ENCODE data around the gene TMEM115. TPM values are rescaled to one million over a fixed set of nuclear protein-coding genes. Genes with fewer than 3 reads are reported as not detected.

The TMEM115 gene
- total RNA-seq, 1 donor from 2014 or later, result 19.7 TPM

DNA sequence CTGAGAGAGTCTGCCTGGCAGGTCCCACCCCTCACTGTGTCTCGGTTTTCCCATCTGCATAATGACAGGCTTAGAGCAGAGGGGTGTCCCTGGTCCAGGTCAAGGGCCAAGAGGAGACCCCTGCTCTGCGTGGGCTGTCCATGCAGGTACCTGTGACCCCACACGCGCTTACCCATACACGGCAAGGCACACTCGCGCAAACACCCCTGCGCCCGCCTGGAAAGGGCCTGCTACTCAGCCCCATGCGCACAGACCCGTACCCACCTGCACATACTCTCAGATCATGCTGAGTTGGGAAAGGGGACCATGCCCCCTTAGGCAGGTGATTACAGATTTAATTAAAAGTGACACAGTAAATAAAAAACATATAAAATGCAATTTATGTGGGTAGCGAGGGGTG, 23.4 kb upstream of the TMEM115 start:
- DNase-seq (ENCODE audit: low read depth) (no peak), FAIRE-seq (no peak)
- TF ChIP-seq CTCF (IDR thresholded peaks at IDR 0.05; ENCODE audit: insufficient read depth, low read length, severe bottlenecking), result no peak
- H3K36me3 ChIP-seq (ENCODE audit: control insufficient read depth, insufficient read depth, low read length), result no peaks in the 10 kb centered on the region
- H3K27me3 ChIP-seq (ENCODE audit: control insufficient read depth, insufficient read depth, low read length), result peaks cover 5% of the 10 kb centered on the region
- H3K4me3 ChIP-seq (ENCODE audit: low read depth, low read length), result no peak overlapping the region

DNA sequence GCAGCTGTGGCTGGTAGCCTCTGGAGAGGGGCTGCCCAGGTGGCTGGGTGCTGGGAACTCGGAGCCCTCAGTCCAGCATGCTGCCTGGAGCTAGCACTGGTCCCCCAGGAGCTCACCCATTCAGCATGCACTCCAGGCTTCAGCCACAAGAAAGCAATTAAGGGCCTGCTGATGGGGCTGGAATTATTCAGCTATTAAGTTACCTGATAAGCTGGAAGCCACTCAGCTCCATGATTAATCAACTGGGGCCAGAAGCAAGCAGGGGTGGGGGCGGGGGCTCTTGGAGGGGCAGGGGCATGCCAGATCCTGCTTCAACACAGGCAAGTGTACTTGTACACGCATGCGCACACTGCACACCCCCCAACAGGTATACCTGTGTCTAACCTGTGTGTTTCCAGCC, 22.1 kb upstream of the TMEM115 start:
- peak; percentile 52 for DNase-seq (ENCODE audit: low read depth)
- no peak for TF ChIP-seq CTCF (IDR thresholded peaks at IDR 0.05; ENCODE audit: insufficient read depth, low read length, severe bottlenecking)
- Histone ChIP-seq H3K36me3 (ENCODE audit: control insufficient read depth, insufficient read depth, low read length) (no peaks in the 10 kb centered on the region), H3K27me3 (ENCODE audit: control insufficient read depth, insufficient read depth, low read length) (peaks cover 4% of the 10 kb centered on the region), H3K4me3 (ENCODE audit: low read depth, low read length) (no peak overlapping the region)
- FAIRE-seq, result no peak

DNA sequence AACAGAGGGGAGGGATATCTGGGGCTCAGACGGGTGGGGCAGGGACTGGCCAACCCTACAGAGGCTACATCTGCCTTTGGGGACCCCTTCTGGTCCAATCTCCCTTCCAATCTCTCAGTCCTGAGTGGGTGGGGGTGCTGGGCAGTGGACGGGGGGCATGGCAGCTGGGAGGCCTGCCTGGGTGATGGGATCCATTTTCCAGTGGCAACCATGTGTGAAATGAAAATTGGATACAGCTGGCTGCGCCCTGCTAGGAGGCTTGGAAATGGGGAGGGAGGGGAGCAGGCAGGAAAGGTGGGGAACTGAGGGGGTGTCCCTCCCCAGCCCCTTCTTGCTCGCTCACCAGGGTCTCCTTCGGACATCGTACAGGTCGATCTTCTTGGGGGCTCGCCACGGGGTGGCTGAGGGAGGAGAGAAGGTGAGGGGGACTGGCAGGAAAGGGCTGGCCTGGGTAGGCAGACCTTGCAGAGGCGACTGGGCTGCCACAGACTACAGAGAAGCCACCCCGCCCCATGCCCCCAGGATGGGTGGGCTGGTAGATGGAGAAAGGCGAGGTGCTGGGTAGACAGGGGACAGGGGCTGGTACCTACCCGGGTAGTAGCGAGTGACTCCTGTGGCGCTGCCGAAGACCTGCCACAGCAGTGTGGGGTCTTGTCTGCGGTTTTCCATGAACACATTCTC, 21.2 kb upstream of the TMEM115 start:
- Histone ChIP-seq H3K36me3 (ENCODE audit: control insufficient read depth, insufficient read depth, low read length) (no peaks in the 10 kb centered on the region), H3K27me3 (ENCODE audit: control insufficient read depth, insufficient read depth, low read length) (peaks cover 4% of the 10 kb centered on the region), H3K4me3 (ENCODE audit: low read depth, low read length) (no peak overlapping the region)
- TF ChIP-seq CTCF (IDR thresholded peaks at IDR 0.05; ENCODE audit: insufficient read depth, low read length, severe bottlenecking), result no peak
- FAIRE-seq (no peak), DNase-seq (ENCODE audit: low read depth) (no peak)

GRCh38 chr3:50378757-50379156, 19.4 kb upstream of the TMEM115 start:
- no peak for TF ChIP-seq CTCF (IDR thresholded peaks at IDR 0.05; ENCODE audit: insufficient read depth, low read length, severe bottlenecking)
- DNase-seq (ENCODE audit: low read depth) (no peak), FAIRE-seq (peak; percentile 36)
- H3K27me3 ChIP-seq (ENCODE audit: control insufficient read depth, insufficient read depth, low read length), result no peaks in the 10 kb centered on the region
- H3K36me3 ChIP-seq (ENCODE audit: control insufficient read depth, insufficient read depth, low read length), result no peaks in the 10 kb centered on the region
- H3K4me3 ChIP-seq (ENCODE audit: low read depth, low read length), result no peak overlapping the region

GRCh38 chr3:50378024-50378423, 18.7 kb upstream of the TMEM115 start:
- H3K27me3 ChIP-seq (ENCODE audit: control insufficient read depth, insufficient read depth, low read length), result peaks cover 1% of the 10 kb centered on the region
- no peak for DNase-seq (ENCODE audit: low read depth)
- no peak overlapping the region for H3K4me3 ChIP-seq (ENCODE audit: low read depth, low read length)
- FAIRE-seq, result no peak
- H3K36me3 ChIP-seq (ENCODE audit: control insufficient read depth, insufficient read depth, low read length), result no peaks in the 10 kb centered on the region
- no peak for TF ChIP-seq CTCF (IDR thresholded peaks at IDR 0.05; ENCODE audit: insufficient read depth, low read length, severe bottlenecking)
